ENCODE results near the gene TMEFF1.

The TMEFF1 gene

DNA sequence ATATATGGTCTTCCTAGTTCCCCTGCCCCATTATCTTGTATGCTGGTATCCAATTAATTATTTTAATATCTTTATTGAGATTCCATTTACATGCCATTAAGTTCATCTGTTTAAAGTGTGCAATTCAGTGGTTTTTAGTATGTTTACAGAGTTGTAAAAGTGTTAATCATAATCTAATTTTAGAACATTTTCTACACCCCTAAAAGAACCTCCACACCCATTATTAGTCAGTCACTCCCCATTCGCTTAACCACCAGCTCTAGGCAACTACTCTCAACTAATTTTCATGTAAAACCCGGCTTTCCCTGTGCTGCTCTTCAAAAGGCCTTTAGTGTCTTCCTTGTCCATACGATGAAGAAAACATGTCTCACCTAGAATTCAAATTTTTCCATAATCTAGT, 84.1 kb downstream of the TMEFF1 start:
- no peak for DNase-seq (ENCODE audit: low read depth, low spot score)
- no peak overlapping the region for H3K27ac ChIP-seq

DNA sequence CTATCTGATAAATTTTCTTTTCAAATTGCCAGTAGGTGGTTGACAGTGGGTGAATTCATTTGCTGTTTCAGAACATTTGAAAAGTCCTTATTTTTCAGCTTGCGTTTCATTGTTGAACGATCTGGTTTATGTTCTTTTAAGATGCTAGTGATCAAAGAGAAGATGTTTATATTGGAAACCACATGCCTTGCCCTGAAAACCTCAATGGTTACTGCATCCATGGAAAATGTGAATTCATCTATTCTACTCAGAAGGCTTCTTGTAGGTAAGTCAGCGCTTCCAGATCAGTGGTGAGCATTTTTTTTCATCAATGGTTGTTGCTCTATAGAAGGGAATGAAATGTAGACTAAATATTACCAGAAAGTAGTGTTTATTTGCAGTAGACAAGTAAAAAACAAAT, 88.3 kb downstream of the TMEFF1 start:
- H3K27ac ChIP-seq: no peak overlapping the region
- no peak for DNase-seq (ENCODE audit: low read depth, low spot score)

DNA sequence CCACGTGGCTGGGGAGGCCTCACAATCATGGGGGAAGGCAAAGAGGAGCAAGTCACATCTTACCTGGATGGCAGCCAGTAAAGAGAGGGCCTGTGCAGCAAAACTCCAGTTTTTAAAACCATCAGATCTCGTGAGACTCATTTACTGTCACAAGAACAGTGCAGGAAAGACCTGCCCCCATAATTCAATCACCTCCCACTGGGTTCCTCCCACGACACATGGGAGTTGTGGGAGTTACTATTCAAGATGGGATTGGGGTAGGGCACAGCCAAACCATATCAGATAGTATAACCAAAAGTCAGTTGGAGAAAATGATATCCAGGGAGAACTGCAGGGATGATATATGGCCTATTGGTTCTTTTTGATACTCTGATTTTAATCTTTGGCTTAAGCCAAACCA, 94.9 kb downstream of the TMEFF1 start:
- H3K27ac ChIP-seq: no peak overlapping the region

DNA sequence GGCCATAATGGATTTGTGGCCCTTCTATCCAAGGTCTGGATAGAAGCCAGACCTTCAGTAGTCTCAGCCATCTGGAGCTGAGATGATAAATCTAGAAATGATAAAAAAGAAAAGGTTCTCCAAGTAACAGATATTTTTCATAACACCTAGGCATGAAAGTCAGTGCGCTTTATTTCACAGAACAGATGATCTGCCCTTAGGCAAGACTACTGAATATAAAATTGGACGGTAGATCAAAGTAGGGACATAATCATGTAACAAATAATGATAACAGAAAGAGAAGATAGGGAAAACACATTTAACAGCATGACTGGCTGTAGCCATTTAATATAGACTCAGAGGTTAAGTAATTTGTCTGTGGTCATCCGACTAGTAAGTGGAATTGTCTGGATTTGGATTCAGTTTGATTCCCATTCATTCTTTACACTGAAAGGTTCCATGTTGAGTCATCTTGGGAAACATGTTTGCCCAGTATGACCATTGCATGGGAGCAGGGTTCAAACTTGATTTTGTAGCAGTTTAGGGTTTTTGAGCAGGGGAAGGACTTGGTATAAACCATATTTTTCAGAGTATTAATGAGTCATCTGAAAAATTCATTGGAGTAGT, 100.8 kb downstream of the TMEFF1 start:
- no peak overlapping the region for H3K27ac ChIP-seq
- DNase-seq (ENCODE audit: low read depth, low spot score): no peak

More for the DNA sequence above, 94.9 kb downstream of the TMEFF1 start:
- no peak for DNase-seq (ENCODE audit: low read depth, low spot score)

DNA sequence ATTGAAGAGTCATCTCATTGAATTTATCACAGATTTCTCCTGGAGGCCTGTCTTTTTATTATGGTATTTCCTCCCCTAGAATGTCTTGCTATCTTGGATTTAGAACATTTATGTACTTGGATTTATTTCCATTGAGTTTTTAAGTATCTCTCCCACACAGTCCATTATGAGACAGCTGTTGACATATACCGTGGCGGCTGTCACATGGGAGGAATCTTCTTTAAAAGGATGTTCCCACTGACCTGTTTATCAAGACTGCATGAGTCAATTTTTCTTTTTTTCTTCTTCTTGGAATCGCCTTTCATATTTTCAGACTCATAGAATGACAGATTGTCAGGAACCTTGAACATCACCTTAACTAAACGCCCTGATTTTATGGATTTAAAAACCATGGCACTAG, 102.1 kb downstream of the TMEFF1 start:
- DNase-seq (ENCODE audit: low read depth, low spot score): no peak
- H3K27ac ChIP-seq: no peak overlapping the region

DNA sequence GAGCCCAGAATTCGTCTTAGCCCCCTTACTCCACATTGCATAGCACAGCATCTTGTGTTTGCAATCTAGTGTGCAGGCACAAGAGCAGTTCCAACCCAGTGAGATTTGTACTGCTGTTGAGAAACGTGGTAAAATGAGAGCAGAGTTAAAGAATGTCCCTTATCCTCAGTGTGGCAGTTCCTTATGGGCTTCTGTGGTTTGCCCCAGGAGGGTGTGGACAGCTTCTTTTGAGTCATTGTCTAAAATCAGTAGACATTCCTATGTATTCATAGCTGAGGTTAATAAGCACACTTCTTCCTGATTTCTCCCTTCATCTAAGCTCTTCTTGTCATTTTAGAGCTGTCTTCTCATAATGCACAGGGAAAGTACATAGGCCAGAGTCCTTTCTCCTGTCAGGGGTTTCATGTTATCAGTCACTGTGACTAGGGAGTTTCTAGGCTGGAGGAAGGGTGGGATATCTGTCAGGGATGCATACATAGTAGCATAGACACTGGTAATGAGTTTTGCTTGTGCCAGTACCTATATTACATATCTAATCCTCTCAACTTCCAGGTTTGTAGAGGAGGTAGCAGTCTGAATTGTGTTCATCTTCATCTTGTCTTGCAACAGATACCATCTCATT, 102.9 kb downstream of the TMEFF1 start:
- no peak for DNase-seq (ENCODE audit: low read depth, low spot score)
- no peak overlapping the region for H3K27ac ChIP-seq

DNA sequence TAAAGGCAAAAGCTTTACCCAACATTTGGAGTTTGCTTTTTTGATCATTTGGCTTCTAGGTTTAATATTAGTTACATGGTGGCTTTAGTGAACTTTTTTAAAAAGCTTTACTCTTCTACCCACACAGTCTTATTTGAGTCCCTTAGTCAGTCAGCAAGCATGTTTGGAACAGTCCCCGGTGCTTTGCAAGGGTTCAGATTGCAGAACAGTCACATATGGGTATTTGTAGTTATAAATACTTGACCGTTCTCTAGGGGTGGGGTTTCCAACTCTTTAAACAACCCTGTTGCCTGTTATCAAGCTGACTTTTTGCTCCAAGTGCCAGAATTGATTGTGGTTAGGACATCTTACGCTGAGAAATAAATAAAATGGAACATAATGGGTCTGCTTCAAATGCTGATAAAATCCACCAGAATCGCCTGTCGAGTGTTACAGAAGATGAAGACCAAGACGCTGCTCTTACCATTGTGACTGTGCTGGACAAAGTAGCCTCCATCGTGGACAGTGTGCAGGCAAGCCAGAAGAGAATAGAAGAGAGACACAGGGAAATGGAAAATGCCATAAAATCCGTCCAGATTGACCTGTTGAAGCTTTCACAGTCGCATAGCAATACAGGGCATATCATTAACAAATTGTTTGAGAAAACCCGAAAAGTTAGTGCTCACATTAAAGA, 105.0 kb downstream of the TMEFF1 start, which contains the start of gene CAVIN4:
CAVIN4 (plus strand) TSS at position 304 of the 673 bp plus-strand sequence; CDS start at position 369, 65 bp downstream.
- no peak within 1 kb of the TSS for H3K27ac ChIP-seq
- no peak for DNase-seq (ENCODE audit: low read depth, low spot score)

DNA sequence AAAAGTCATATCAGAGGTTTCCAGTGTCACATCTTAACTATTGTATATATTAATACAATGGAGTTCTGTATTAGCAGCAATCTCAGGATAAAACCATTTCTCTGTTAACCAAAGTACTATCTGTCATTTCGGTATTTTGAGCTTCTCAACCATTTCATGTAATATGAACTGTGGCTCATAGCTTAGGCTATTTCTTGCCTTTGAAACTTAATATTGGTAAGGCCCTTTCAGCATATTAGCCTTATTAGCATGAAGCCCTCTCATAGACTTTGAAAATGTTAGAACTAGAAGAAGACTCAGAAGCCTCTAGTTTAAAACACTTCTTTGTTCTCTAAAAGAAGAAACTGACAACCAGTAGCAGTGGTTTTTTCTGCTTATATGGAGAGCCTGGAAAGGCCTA, 105.7 kb downstream of the TMEFF1 start:
- DNase-seq (ENCODE audit: low read depth, low spot score): no peak

DNA sequence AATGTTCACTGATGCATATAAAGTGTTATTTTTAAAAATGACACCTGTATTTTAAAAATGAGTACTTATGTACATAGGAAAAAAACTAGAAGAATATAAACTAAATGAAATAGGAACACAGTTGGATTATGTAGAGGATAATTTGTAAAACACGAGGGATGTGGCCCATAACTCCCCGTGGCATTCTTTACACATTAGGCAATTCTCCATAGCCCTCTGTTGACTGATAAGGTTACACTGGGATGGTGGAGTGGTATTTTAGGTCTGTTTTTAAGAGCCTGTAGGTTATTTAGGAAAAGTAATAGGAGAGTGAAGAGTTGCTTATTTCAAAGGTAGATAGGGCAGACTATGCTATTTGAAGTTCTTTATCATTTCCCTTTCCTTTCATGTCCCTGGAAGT, 106.7 kb downstream of the TMEFF1 start:
- DNase-seq (ENCODE audit: low read depth, low spot score): no peak
- H3K27ac ChIP-seq: no peak overlapping the region

More for the DNA sequence above, 105.7 kb downstream of the TMEFF1 start:
- H3K27ac ChIP-seq: no peak overlapping the region

DNA sequence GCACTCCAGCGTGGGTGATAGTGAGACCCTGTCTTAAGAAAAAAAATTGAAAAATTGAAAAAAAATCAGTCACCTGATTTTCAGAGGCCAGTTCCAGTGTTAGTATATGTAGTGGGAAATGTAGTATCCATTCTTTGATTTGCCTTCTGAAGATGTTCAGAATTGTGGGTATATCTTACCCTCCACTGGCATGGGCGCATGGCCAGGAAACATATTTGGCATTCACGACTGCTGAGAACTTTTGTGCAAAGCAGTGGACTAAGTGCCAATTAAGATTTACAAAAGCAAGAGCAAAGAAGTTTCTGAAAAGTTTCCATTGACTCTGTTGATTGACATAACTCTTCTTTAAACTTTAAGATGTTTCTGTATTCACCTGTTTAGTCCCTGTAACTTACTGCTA, 107.3 kb downstream of the TMEFF1 start:
- H3K27ac ChIP-seq: no peak overlapping the region
- DNase-seq (ENCODE audit: low read depth, low spot score): no peak

DNA sequence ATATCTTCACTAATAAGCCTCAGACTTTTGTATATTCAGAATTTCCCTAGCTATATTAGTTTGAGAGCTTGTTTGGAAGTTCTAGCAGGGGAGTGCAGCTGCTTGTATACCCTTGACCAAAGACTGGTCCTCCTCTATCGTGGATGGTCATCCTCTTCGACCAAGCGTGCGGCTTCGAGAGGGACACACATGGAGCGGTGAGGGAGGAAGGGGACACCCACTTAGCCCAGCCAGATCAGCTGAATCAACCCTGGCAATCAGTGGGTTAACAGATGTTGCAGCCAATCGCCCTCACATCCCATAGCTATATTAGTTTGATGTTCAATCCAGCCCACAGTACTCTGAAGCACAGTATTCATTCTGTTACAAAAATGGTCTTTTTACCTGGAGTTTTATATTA, 108.1 kb downstream of the TMEFF1 start:
- no peak for DNase-seq (ENCODE audit: low read depth, low spot score)
- H3K27ac ChIP-seq: no peak overlapping the region

DNA sequence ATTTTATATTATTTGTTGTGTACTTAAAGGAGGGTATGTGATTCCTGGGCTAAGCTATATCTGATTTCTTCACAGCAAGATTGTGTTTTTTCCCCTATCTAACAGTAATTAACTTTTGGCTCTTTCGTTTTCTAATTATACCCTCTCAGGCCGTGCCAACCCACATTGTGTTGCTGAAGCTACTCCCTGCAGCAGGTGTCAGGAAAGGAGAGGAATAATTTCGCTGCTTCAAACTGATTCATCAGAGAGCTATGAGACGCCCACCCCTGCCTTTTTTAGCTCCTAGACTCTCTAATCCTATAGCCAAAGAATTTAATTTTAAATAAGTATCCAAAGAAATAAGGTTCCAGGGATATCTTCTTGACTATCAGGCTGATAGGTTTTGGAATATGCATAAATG, 108.7 kb downstream of the TMEFF1 start:
- H3K27ac ChIP-seq: no peak overlapping the region
- DNase-seq (ENCODE audit: low read depth, low spot score): no peak

DNA sequence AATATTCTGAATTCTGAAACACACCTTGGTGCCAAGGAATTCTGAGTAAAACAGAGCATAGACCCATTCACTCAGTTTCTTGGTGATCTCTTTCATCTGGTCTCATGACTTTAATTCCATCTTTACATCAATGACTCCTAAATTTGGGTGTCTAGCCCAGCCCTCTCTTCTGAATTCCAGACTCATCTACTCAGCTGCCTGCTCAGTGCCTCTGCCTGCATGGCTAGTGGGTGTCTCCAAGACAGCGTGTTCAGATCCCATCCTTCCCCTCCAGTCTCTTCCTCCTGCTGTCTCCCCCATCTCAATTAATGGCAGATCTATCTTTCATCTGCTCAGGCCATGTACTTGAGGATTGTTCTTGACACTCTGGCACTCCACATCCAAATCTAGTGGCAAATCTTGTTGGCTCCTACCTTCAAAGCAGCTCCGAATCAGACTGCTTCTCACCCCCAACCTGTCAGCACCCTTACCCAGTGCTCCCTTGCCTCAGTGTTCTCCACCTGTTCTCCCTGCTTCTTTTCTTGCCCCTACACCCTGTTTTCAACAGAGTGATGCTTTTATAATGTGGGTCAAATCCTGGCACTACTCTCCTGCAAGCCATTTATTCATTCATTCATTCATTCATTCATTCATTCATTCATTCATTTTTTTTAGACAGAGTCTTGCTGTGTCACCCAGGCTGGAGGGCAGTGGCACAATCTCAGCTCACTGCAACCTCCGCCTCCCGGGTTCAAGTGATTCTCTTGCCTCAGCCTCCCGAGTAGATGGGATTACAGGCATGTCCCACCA, 110.3 kb downstream of the TMEFF1 start:
- no peak for DNase-seq (ENCODE audit: low read depth, low spot score)
- no peak overlapping the region for H3K27ac ChIP-seq

DNA sequence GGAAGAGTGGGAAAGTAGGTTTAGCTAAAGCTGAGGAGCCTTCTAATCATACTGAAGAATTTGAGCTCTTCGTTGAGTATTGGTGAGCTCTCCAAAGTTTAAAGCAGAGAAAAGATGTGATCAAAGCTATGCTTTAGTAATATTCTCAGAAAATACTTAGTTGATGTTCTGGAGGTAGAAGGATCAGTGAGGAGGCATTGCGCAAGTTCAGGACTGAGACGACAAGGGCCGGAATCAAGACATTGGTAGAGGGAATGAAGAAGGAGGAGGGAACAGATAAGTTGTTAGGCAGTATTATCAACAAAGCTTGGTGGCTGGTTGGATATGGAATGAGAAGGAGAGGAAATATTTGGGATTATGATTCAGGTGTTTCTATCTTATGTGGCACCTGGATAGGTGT, 112.0 kb downstream of the TMEFF1 start:
- no peak overlapping the region for H3K27ac ChIP-seq
- no peak for DNase-seq (ENCODE audit: low read depth, low spot score)

DNA sequence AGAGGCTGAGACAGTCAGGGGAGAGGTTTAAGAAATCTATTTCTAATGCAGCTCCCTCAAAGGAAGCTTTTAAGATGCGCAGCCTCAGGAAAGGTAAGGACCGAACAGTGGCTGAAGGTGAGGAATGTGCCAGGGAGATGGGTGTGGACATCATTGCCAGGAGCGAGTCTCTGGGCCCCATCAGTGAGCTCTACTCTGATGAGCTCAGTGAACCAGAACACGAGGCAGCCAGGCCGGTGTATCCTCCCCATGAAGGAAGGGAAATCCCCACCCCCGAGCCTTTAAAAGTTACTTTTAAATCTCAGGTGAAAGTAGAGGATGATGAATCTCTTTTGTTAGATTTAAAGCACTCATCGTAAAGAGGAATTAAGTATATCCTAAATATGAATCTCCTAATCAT, 113.1 kb downstream of the TMEFF1 start:
- no peak overlapping the region for H3K27ac ChIP-seq
- DNase-seq (ENCODE audit: low read depth, low spot score): no peak

DNA sequence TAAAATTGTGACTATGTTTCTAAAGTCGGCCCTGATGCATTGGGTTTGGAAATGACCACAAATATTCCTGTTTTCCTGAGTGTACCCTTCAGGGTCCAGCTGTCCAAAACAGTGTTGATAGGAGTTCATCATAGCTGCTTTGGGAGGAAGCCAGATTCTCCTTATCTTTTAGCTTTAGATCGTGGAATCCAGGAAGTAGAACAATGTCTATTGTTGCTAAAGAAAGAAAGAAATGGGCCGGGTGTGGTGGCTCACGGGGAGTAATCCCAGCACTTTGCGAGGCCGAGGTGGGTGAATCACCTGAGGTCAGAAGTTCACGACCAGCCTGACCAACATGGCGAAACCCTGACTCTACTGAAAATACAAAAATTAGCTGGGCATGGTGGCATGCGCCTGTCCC, 114.4 kb downstream of the TMEFF1 start:
- no peak for DNase-seq (ENCODE audit: low read depth, low spot score)
- H3K27ac ChIP-seq: no peak overlapping the region

DNA sequence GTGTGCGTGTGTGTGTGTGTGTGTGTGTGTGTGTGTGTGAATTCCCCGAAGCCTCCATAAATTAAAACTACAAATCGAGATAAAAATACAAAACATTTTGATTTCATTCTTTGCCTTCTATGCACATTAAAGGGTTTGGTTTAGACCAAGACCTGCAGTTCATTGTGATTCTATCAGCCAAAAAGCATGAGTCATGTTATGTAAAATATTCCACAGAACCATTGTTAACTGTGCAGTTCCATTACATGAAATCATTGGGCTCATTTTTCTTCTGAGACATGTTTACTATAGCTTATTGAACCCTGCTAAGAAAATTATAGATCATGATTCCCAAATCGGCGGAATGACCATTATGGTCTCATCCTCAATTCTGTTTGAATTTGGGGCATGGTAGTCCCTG, 116.6 kb downstream of the TMEFF1 start:
- H3K27ac ChIP-seq: no peak overlapping the region
- DNase-seq (ENCODE audit: low read depth, low spot score): no peak

DNA sequence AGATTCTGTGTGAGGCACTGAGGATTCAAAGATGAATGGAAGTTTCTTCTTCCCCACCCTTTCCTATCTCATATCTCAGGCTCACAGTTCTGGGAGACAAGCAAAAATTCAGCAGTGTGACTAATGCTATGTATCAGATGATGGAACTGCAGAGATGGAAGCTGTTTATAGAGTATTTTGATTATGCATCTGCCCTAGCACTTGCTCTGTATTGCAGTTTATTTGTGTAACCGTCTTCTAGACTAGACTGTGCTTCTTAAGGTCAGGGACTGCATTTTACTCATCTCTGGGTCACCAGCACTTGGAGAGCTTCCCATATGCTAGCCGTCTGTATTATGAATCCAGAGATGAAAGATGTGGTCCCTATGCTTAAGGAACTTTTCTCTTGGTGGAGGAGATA, 117.5 kb downstream of the TMEFF1 start:
- no peak for DNase-seq (ENCODE audit: low read depth, low spot score)
- H3K27ac ChIP-seq: no peak overlapping the region

DNA sequence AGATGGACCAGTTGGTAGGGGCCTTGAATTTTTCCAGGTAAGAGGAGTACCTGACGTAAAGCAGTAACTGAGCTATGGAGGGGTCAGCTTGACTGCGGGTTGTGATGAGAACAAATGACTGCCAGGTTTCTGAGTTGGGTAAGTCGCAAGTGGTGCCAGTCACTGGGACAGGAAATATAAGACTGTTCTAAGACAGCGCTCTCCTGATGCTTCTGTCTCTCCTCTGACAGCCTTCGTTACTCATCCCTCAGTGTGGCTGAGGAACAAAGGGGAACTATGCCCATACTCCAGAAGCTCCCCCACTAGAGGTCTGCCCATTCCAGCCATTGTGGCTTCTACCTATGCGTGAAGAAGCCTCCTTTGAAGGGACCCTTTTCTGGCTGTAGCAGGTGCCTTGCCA, 118.2 kb downstream of the TMEFF1 start:
- no peak overlapping the region for H3K27ac ChIP-seq

DNA sequence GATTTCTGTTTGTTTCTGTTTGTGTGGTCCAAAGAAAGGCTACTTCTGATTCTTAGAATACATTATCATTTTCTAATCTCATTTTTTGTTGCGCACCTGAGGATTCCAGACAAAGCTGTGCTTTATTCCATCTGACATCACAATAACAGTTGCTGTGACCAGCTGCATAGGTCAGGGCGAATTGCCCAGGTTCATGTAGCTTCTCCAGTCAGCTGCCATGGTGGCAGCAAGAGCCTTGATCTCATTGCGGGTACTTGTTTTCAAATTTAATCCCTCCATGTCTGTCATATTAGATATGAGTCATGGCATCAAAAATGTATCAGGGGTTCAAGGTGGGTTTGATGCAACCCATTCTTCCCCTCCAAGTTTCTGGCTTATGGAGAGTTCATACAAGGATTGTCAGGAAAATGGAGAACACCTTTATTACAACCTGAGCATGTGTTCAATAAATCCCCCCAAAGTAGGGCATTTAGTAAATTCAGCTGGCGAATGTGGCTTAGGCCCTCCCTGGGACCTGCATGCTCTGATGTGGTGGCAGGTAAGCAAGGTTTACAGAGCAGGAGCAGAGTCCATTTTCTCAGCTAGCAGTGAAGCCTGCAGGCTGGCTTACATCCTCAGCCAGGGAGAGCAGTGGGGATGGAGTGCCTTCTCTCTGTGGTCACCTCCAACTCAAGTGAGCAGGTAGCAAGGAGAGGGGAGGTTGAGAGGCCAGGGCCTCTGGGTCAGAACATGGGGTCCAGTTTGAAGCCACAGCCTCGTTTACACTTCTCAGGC, 118.9 kb downstream of the TMEFF1 start:
- no peak overlapping the region for H3K27ac ChIP-seq
- DNase-seq (ENCODE audit: low read depth, low spot score): no peak

More for the DNA sequence above, 118.2 kb downstream of the TMEFF1 start:
- no peak for DNase-seq (ENCODE audit: low read depth, low spot score)
